ENCODE results near the gene LRRC59.

DNA sequence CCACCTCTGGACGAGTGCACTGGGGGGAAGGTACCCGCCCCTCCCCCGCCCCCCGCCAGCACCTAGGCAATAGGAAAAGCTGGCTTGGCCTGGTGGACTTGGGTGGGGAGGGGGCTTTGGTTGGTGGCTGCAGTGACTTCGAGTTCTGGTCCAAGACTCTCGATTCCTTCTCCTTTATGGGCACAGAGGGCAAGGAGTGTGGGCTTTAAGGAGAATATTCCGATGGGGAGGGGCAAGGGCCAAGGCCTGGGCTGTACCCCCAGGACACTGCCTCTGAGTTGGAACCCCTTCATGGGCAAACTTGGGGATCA, 29.1 kb upstream of the LRRC59 start:
- TF ChIP-seq, protein P1, sequence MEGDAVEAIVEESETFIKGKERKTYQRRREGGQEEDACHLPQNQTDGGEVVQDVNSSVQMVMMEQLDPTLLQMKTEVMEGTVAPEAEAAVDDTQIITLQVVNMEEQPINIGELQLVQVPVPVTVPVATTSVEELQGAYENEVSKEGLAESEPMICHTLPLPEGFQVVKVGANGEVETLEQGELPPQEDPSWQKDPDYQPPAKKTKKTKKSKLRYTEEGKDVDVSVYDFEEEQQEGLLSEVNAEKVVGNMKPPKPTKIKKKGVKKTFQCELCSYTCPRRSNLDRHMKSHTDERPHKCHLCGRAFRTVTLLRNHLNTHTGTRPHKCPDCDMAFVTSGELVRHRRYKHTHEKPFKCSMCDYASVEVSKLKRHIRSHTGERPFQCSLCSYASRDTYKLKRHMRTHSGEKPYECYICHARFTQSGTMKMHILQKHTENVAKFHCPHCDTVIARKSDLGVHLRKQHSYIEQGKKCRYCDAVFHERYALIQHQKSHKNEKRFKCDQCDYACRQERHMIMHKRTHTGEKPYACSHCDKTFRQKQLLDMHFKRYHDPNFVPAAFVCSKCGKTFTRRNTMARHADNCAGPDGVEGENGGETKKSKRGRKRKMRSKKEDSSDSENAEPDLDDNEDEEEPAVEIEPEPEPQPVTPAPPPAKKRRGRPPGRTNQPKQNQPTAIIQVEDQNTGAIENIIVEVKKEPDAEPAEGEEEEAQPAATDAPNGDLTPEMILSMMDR (IDR thresholded peaks at IDR 0.05): no peak
- TF ChIP-seq POLR2A (IDR thresholded peaks at IDR 0.05) (no peak), EP300 (IDR thresholded peaks at IDR 0.05) (no peak)

Measured in upper lobe of left lung (tissue), 4 donors.